ENCODE measurements around the gene TMEM121B.

The TMEM121B gene

GRCh38 chr22:17086788-17087497, 34.2 kb downstream of the TMEM121B start:
- no peak for DNase-seq

GRCh38 chr22:17086296-17086695, 34.9 kb downstream of the TMEM121B start:
- DNase-seq: peak; percentile 33

- peak; percentile 22 for DNase-seq
Observed at GRCh38 chr22:17085277-17086181, 35.6 kb downstream of the TMEM121B start.

- peak; percentile 91 for DNase-seq
Observed at GRCh38 chr22:17084554-17085276, 36.4 kb downstream of the TMEM121B start, which contains the start of gene IL17RA. Gene IL17RA (plus strand): TSS chr22:17085000. CDS start chr22:17085092, 92 bp downstream.

GRCh38 chr22:17083811-17084441, 37.2 kb downstream of the TMEM121B start:
- no peak for DNase-seq

GRCh38 chr22:17083255-17083654, 37.9 kb downstream of the TMEM121B start:
- no peak for DNase-seq

- no peak for DNase-seq
Observed at GRCh38 chr22:17079572-17079971, 41.6 kb downstream of the TMEM121B start.

- no peak for DNase-seq
Observed at GRCh38 chr22:17077255-17077654, 43.9 kb downstream of the TMEM121B start.

GRCh38 chr22:17074648-17075002, 46.5 kb downstream of the TMEM121B start:
- DNase-seq: no peak

GRCh38 chr22:17072877-17073276, 48.3 kb downstream of the TMEM121B start:
- no peak for DNase-seq
